CD4-positive, alpha-beta T cell treated with Interleukin-4 for 1 hour (primary cell): Measurements from ENCODE around the gene ACBD3.
"Not testable (repeated sequence)": the region's sequence is repeated elsewhere in the genome, so short reads cannot be mapped to it uniquely, and the experiment has no call there.

Source experiments
- DNase-seq, 2 donors: peaks; one replicate each; pipeline ENCODE4 v3.0.0-alpha.2; 2020 to 2022

The ACBD3 gene

DNA sequence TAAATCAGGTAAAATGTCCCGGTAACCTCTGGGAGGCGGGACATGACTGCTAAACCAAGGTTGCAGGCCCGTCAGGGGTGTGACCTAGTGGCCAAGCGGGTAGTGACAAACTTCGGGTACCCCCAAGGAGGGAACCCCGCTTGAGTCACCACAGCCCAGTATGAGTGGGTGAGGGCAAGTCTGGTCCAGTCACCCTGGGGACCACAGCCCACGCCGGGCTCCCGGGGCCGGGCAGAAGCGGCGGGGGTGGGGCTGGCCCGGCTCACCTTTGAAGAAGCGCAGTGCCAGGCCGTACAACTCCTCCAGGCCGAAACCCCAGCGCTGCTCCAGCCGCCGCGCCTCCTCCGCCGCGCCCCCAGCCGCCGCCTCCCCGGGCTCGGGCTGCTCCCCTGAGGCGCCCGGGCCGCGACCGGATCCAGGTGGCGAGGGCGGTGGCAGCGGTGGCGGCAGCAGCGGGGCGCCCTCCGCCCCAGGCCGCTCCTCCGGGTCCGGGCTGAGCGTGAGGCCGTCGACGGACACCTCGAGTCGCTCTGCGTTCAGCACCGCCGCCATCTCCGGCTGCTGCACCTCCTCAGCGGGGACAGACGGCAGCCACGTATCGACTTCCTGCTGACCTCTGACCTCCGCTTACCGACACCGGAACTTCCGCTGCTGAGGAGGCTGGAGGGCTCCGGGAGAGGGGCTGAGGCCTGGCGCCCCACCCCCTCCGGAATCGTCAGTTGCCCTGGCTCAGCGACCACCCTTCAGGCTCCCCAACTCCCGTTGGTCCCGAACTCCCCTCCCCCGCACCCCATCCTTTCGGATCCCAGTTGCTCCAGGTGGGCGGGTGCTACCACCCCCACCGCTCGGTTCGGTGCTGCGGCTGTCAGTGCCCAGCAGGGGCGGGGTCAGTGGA, at the start of gene ACBD3:
Gene ACBD3 (minus strand): TSS at position 618 of the 895 bp plus-strand sequence. CDS start 66 bp downstream, at position 552.
- peak; percentile 85 to 86 for DNase-seq

DNA sequence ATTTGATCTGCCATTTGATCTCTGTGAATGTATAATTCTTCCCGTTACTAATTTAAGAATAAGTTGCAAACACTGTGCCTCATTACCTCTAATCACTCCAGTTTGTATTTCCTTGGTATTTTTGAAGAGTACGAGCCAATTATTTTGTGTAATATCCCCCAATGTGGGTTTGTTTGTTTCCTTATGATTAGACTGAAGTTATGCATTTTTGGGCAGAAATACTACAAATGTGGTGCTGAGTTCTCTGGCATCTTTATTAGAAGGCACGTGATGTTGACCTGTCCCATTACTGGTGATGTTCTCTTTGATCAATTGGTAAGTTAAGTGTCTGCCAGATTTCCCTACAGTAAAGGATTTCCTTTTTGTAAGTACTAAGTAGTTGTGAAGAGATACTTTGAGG, 47.3 kb upstream of the ACBD3 start:
- DNase-seq, result no peak

DNA sequence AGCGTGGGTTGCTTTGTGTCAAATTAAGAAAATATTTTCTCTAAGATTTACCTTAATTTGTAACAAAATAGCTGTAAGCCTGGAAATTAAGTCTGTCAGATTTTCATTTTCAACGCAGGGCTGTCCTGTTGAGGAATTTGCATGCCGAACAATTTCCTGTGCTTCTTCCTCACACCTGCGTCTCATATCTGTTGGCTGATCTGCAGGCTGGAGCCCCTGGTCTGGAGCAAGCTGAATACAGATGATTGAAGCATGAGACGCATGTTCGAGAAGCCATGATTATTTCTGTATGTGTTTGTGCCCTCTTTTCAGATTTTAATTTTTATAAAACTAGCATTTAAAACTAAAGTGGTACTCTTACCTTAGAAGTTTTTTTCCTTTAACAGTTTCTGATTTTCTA, 46.8 kb upstream of the ACBD3 start:
- DNase-seq, result no peak

DNA sequence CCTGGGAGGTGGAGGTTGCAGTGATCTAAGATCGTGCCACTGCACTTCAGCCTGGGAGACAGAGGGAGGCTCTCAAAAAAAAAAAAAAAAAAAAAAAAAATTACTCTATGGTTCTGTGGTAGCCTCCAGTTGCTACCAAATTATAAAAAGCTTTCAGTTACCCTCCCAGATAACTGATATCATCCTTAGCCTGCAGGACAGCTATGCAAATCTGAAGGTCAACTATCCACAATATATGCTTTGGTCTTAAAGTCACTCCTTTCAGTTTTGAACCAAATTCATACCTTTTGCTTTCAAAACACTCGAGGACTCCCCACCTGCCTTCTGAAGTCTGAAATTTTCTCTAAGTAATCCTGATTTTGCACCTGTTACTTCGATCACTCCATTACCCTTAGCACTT, 40.1 kb upstream of the ACBD3 start:
- no peak for DNase-seq

DNA sequence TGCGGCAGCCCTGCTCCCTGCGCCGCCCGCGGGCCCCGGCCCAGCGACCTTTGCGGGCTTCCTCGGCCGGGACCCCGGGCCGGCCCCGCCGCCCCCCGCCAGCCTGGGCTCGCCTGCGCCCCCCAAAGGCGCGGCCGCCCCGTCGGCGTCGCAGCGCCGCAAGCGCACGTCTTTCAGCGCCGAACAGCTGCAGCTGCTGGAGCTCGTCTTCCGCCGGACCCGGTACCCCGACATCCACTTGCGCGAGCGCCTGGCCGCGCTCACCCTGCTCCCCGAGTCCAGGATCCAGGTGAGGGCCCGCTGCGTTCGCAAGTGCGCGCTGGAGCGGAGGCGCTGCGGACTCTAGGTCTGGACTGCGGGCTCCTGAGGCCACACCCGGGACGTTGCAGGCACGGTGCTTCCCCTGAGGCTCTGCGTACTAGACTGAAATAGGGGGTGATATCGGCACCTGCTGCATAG, 37.3 kb upstream of the ACBD3 start:
- peak; percentile 6 to 12 for DNase-seq

DNA sequence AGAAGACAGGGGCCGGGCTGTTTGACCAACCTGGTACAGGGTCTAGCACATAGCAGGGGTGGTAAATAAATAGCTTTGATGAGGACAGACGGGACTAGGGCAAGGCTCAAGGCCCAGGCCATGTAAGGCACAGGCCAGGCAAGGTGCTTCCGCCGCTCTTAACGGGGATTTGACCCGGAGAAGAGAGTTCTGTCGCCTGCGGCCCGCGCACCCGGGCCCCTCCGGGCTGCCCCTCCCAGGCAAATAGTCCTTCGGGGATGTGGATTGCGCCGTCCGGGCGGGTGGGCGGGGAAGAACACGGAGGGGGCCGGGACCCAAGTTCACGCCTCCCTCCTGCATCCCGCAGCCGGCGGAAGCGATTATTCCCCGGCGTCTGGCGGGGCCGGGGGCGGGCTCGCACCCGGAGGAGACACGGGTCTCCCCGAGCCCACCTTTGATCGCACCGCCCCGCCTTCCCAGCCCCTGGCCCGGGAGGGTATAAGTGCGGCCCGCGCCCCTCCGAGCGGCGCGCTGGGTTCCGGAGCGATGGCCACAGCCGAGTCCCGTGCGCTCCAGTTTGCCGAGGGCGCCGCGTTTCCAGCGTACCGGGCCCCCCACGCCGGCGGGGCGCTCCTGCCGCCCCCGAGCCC, 36.7 kb upstream of the ACBD3 start, which contains the start of gene MIXL1:
Gene MIXL1 (plus strand): TSS at position 508 of the 629 bp plus-strand sequence. CDS start 18 bp downstream, at position 526.
- DNase-seq, result no peak

DNA sequence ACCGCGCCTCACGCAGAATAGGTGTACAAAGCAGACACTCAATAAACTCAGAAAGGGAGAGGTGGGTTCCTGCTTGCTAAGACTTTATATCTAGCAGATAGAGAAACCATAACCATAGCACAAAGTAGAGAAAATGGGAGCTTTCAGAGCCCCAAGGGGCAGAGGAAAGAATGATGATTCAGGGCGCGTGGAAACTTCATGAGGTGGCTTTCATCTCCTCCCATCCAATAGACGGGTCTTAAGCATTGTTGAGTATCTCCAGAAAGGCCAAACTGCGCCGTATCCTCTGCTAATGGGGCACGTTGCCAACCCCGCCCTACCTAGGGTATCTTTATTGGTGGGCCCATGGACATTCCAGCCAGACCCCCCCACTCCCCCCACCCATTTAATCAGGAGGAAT, 36.1 kb upstream of the ACBD3 start:
- no peak for DNase-seq

DNA sequence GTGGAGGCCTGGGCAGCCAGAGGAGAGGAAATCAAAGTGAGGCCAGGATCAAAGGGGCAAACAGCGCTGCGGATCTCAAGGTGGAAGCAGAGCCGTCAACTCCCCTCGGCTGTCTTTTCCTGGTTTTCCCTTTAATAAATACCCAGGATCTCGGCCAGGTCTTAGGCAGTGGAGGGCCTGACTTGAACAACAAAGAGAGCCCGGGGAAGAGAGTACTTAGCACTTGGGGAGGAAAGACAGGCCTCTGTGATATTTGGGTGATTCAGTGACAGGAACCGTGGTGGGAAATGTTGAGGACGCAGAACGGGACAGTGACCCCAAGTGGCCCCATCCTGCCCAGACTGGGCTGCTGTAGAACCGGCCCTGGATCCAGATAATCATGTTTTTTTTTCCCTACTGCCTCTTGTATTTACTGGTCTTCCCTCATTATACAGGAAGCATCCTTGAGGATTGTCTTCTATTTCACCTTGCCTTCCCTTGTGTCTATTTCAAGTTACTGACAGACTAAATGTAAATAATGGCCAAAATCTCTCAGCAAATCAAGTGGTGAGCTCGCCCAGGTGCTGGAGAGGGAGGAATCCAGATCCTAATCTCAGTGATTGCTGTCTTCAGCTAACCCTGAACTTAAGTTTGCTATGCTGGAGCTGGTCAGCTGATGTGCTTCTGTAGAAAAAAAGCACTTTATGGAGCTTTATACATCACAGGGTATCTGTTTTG, 34.1 kb upstream of the ACBD3 start:
- no peak for DNase-seq

DNA sequence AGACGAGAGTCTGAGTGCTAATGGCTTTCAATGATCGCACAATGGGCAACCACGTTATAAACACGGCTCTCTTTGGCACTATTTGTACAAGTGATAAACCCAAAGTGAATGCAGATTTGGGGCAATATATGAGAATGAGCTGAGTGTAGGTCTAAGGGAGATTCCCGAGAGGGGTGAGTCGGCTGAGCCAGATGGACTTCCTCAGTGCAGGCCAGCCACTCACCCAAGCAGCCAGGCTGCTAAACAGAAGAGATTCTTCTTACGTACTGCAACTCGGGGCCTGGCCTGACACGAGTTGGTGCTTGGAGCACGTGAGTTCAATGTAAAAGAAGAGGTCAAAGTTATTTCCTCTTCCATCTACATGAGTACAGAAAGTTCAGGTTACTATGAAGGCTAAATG, 30.7 kb upstream of the ACBD3 start:
- DNase-seq, result no peak

DNA sequence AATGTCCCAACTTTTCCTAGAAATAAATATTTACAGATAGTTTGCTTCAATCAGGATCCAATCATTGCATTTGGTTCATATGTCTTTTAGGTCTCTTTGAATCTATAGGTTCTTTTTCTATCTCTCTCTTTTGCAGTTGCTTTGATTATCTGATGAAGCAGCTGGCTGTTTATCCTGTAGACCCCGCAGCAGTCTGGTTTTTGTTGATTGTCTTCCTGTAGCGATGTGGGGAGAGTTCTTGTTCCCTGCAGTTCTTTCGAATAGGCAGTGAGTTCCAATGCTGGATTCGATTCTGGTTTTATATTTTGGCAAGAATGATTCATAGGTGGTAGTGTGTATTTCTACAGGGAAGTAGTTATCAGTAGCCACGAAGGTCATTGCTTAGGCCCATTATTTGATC, 29.5 kb upstream of the ACBD3 start:
- no peak for DNase-seq

DNA sequence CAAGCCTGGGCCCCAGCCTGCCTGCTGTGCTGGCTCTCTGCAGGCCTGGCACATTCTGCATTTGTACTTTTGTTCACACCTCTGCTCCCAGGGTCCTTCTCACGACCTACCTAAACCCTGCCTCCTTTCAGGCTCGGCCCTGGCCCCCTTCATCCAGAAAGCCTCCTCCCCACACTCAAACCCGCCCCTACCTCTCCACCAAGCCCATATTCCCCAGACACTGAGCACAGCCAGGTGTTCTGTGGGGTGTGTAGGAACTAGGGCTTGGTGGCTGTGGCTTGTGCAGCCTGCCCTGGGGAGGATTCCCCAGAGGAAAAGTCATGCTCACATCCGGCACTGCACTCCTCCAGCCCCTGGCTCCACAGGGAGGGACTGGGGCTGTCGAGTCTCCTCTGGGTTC, 28.7 kb upstream of the ACBD3 start:
- DNase-seq, result no peak

DNA sequence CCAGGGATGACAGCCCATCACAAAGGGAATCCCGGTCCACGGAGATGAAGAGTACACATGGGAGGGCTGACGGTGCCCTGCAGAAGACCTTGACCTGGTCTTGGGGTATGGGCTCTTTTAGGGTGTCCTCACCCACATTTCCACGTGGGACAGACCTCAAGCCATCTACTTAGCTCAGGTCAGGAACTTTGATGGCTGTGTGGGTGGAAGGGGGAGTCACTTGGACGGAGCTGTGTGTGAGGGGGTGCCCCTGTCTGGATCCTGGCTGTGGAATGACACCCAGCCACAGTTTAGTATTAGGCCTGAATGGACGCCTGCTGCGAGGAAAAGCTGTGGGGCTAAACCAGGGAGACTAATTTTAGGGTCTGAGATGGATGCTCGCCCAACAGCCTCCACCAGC, 26.0 kb upstream of the ACBD3 start:
- DNase-seq, result no peak

DNA sequence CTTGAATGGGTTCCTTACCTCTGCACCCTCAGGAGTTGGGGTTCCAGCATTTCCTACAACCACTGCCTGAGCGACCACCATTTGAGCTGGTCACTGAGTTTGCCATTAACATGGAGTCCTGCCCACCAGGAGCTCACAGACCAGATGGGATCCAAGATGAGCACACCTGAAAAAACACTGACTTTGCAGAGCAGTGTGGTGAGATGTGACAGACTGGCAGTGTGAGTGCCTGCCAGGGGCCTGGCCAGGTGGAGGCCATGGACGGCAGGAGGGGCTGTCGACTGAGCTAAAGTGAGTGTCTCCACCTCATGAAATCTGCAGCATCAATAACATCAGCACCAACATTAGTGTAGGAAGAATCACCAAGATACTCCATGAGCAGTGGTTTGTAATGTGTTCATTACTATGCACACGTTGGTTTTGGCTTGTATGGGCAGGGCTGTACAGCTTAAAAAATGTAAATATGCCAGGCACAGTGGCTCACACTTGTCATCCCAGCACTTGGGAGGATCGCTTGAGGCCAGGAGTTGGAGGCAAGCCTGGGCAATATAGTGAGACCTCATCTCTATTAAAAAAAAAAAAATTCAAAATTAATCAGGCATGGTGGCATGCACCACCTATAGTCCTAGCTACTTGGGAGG, 24.8 kb upstream of the ACBD3 start:
- no peak for DNase-seq

DNA sequence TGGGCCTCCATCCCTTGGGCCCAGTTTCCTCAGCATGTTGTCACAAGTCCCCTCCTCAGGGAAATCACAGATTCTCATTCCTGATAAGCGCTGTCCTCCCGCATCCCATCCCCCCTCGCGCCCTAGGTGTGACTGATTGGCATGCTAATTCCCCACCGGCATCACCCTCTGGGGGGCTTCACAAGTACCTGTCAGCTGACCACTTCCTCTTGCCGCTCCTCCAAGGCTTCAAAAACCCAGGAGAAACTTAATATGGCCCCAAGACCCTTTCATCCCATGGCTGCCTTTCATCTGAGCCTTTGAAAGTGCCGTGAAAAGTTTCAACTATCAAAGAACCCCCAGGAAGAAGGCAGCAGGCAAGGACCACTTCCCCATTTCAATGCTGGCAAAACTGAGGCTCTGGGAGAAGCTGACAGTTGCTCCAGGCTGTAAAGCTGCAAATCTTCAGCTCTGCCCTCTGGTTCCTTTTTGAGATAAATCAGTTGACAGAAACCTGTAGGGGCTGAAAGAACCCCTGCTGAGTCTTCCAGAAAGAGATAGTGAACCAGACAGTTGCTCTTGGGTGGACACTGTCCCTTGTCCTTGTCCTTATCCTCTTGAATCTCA, 24.1 kb upstream of the ACBD3 start:
- DNase-seq, result no peak

DNA sequence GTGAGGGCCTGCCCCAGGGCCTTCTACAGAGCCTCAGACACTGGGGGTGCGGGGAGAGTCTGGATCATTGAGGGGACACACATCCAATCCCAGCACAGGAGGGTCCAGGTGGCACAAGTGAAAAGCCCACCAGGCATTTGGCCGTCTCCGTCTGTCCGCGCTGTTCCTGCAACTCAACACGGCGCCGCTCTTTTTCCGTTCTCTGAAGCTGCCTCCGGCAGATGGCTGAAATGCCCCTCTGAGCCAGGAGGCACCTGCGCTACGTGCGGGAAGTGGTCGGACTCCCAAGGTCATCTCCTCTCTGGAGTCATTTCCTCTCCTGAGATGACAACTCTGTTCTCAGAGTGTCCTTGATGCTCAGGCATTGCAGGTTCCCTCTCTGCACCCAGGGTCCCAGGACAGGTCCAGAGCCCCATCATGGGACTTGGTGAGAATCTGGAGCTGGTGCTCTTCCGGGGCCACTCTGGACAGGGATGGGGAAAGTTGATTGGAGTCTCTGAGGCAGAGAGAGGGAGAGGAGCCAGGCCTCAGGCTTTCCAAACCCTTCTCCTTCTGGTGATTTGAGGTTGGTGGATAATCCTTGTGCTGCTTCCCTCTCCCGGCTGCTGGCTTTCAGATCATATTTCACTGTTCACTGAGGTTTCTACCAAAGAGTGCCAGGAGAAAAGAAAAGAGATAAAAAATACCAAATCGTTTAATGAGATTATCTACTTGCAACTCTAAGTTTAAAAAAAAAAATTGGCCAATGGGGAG, 22.9 kb upstream of the ACBD3 start:
- DNase-seq, result no peak

DNA sequence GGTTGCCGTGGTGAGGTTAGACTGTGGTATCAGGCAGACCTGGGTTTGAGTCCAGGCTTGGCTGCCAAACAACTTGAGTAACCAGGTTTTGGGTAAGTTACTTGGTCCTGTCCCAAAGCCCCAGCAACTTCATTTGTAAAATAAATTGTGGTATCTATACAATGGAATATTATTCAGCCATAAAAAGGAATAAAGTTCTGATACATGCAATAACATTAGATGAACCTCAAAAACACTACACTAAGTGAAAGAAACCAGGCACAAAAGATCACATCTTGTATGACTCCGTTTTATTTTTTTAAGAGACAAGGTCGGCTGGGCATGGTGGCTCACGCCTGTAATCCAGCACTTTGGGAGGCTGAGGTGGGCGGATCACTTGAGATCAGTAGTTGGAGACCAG, 20.5 kb upstream of the ACBD3 start:
- no peak for DNase-seq

DNA sequence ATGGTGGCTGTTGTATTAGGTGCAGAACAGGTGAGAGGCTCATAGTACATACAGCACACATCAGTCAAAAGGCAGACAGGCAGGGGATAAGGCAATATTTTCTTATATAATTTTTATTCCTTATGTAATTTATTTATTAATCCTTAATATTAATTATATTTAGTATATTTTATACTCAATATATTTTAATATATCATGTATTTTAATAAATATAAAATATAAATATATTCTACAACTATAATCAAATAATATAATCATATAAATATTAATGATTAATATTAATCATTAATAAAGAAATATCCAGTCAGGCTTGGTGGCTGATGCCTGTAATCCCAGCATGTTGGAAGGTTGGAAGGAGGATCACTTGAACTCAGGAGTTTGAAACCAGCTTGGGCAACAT, 17.7 kb upstream of the ACBD3 start:
- DNase-seq, result no peak

DNA sequence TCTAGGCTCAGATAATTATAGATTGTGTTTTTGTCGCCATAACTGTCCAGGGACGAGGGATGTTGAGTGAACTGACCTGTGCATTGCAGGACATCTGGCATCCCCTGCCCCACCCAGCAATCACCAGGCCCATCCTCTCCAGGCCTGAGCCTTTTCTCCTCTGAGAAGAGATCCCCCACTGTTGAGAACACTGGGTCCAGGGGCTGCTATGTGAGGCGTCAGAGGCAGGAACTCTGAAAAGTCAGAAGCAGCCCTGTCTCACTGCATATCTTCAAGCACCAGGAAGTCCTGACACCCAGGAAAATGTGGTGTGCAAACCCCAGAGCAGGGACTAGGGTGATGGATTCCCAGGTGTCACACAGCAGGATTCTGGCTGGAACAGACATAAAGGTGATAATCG, 17.1 kb upstream of the ACBD3 start:
- DNase-seq, result no peak

DNA sequence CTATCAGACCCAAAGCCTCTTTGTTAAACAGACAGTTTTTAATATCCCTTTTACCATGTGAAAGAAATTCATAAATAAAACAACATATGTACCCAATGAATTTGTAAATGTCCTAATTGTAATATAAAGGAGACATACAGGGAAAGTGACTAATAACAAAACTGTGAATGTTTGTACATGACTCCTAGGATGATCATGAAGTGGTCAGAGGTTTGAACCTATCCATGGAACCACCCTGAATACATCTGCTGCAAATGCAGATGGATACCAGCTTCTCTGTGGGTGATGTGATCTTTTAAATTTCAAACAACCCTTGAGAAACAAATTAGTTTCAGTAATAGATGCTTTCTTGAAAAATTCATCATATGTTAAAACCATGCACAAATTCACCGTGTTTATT, 16.7 kb upstream of the ACBD3 start:
- no peak for DNase-seq

DNA sequence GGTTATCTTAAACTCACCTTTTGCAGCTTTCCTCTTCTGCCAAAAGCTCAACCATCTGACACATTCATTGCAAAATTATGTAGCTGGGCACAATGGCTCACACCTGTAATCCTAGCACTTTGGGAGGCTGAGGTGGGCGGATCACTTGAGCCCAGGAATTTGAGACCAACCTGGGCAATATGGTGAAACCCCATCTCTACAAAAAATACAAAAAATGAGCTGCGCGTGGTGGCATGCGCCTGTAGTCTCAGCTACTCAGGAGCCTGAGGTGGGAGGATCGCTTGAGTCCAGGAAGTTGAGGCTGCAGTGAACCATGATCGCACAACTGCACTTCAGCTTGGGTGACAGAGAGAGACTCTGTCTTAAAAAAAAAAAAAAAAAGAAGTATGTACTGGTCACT, 16.1 kb upstream of the ACBD3 start:
- DNase-seq, result not testable (repeated sequence)

DNA sequence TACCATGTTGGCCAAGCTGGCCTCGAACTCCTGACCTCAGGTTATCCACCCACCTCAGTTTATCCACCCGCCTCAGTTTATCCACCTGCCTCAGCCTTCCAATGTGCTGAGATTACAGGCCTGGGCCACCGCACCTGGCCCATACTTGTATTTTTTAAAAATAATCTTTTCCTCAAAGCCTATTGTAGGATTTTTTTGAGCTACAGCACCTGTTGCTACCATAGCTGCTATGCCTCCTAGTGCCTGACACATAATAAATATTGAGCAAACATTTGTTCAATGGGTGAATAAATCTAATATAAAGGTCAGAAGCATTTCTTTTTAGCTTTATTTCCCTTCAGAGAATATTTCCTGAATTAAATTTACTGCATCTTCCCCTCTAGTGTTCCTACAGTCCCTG, 15.7 kb upstream of the ACBD3 start:
- DNase-seq, result no peak

DNA sequence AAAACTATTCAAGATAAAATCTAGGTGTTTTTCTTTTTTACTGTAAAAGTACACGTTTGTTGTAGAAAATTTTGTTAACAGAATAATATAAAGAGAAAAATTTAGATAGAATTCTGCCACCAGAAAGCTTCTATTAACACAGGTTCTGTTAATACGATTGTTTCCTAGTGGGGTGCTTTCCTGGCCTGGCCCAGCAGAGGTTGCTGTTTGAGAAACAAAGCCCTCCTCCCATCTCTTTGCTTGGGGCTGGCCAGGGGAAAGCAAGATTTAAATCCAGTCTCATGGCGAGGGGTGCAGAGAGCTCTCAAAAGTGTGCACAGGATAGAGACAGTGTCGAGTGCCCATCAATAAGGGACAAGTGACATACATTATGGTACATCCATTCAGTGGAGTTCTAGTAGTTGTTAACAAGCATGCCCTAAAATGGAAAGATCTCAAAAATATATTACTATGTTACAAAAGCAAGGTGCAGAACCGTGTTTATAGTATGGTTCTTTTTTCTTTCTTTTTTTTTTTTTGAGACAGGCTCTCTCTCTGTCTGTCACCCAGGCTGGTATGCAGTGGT, 14.6 kb upstream of the ACBD3 start:
- DNase-seq, result no peak
